Kidney (tissue), 14 donors: Measurements from ENCODE around the gene LNPK. TPM values are rescaled to one million over a fixed set of nuclear protein-coding genes. Genes with fewer than 3 reads are reported as not detected.

Experiments
- DNase-seq, 5 donors: peaks; one replicate each; pipeline ENCODE4 v3.0.0-alpha.2; 2013 to 2020
- FAIRE-seq: peaks from 2 replicates; lab custom pipeline; 2012; peaks lifted over from hg19 to GRCh38; lab: Jason Lieb, UNC
- H3K27ac ChIP-seq, 2 donors: one replicate each; pipeline ENCODE4 v1.7.0; 2013; ENCODE audit warnings: low read depth in 2 of 2, low read length in 2 of 2, inconsistent platforms in 1 of 2
- H3K27me3 ChIP-seq: one replicate; pipeline ENCODE4 v1.7.1; 2013; ENCODE audit warnings: low read length, inconsistent platforms; ENCODE audit not compliant: control insufficient read depth, insufficient read depth
- H3K36me3 ChIP-seq, 3 donors: one replicate each; pipeline versions ENCODE4 v1.7.0 to v1.7.1; 2013; ENCODE audit warnings: low read length in 3 of 3, control low read depth in 1 of 3, inconsistent platforms in 1 of 3; ENCODE audit not compliant: insufficient read depth in 3 of 3, control insufficient read depth in 2 of 3
- H3K4me1 ChIP-seq, 3 donors: one replicate each; pipeline versions ENCODE4 v1.7.0 to v1.7.1; 2013; ENCODE audit warnings: low read length in 3 of 3, inconsistent platforms in 1 of 3, low read depth in 1 of 3; ENCODE audit not compliant: control insufficient read depth in 2 of 3, insufficient read depth in 2 of 3
- H3K4me3 ChIP-seq, 3 donors: one replicate each; pipeline versions ENCODE4 v1.7.0 to v1.8.1; 2013; ENCODE audit warnings: low read length in 3 of 3, control low read depth in 1 of 3, inconsistent platforms in 1 of 3
- H3K9ac ChIP-seq, 3 donors: one replicate each; pipeline versions ENCODE4 v1.7.0 to v1.7.1; 2013; ENCODE audit warnings: low read length in 3 of 3, control low read depth in 1 of 3, inconsistent platforms in 1 of 3
- H3K9me3 ChIP-seq, 3 donors: one replicate each; pipeline versions ENCODE4 v1.7.0 to v1.7.1; 2013; ENCODE audit warnings: low read length in 3 of 3, control low read depth in 1 of 3, inconsistent platforms in 1 of 3; ENCODE audit not compliant: control insufficient read depth in 2 of 3, insufficient read depth in 1 of 3
- CTCF ChIP-seq: IDR thresholded peaks from 3 replicates; pipeline ENCODE4 v1.5.1; 2012; ENCODE audit warnings: mild to moderate bottlenecking, moderate library complexity, borderline replicate concordance; ENCODE audit not compliant: insufficient read depth; ENCODE audit errors: extremely low read depth
- intact Hi-C: fragments of 100-400 bp; cut with DNase I; formaldehyde crosslinking; loops from one replicate; pipeline ENCODE4 v1.11.1; 2022
- polyA plus RNA-seq: library from polyadenylated mRNA; stranded (reverse); fragments of 350-450 nt; fragmentation: Illumina TruSeq; extraction: RNeasy Lipid Tissue Mini Kit (QIAGEN cat#74804); gene quantifications from one replicate; pipeline ENCODE4 v1.2.3, GENCODE V29; 2014; ENCODE audit warnings: low read depth, low replicate concordance; ENCODE audit not compliant: insufficient read depth
- total RNA-seq: library from RNA; stranded (reverse); fragmentation: NEBNext Ultra II Directional; extraction: Animal tissue kit (Norgen Biotek cat#: 25700); gene quantifications from one replicate; pipeline ENCODE4 v1.2.1, GENCODE V29; 2021
- donor health status: control.
- donor health status: control.
- donor health status: control.
- donor health status: control.
- donor health status: control.
- donor health status: DM: yes; HTN: yes; CAD: no.
- donor health status: Normal renal cell carcinoma (clear cell type).

Gene LNPK
- total and polyA plus RNA-seq, 2 donors from 2014 or later = 5.1 to 29.0 TPM

- no peaks in the 10 kb centered on the region for H3K27me3 ChIP-seq
- H3K4me3 ChIP-seq = no peak overlapping the region
- H3K4me1 ChIP-seq = no peaks in the 10 kb centered on the region
- intact Hi-C loops = no loop called here
- FAIRE-seq = no peak
- H3K27ac ChIP-seq = no peak overlapping the region
- TF ChIP-seq CTCF = no peak
- H3K9ac ChIP-seq = no peak overlapping the region
- DNase-seq = no peak
- no peaks in the 10 kb centered on the region for H3K9me3 ChIP-seq
- H3K36me3 ChIP-seq = no peaks in the 10 kb centered on the region
Observed at GRCh38 chr2:175947073-175947472, 55.0 kb downstream of the LNPK start.

DNA sequence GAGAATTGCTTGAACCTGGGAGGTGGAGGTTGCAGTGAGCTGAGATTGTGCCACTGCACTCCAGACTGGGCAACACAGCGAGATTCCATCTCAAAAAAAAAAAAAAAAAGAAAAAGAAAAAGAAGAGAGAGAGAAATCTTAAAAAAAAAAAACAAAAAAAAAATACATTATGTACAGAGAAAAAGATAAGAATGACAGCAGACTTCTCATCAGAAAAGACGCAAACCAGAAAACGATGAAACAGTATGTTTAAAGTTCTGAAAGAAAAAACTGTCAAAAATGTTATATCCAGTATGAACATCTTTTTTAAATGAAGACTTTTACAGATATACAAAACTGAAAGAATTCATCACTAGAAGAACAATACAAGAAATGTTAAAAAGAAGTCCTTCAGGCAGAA lies 60.4 kb downstream of the LNPK start:
- FAIRE-seq = no peak
- no peak overlapping the region for H3K27ac ChIP-seq
- H3K4me3 ChIP-seq = no peak overlapping the region
- DNase-seq = no peak
- TF ChIP-seq CTCF = no peak
- intact Hi-C loops = no loop called here
- no peaks in the 10 kb centered on the region for H3K4me1 ChIP-seq
- H3K36me3 ChIP-seq = no peaks in the 10 kb centered on the region
- no peak overlapping the region for H3K9ac ChIP-seq
- H3K27me3 ChIP-seq = no peaks in the 10 kb centered on the region
- H3K9me3 ChIP-seq = no peaks in the 10 kb centered on the region

DNA sequence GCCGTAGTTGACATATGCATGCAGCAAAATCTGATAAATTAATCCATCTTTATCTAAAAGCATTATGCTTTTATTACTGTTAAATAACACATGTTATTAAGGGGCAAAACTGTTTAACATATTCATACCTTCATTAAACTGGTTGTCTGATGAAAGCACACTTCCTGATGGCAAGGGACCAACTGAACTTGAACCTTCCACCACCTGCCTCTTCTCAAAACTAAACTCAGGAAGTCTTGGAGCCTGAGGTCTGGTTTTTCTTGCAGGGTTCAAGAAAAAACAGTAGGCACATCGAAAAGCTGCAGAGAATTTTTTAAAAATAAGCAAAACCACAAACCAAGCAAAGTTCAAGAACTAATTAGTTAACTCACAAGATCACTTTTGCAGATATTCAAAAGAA lies 64.9 kb downstream of the LNPK start:
- H3K36me3 ChIP-seq = peaks cover 0 to 4% (median 3%) of the 10 kb centered on the region in 3 donors
- no peak overlapping the region for H3K27ac ChIP-seq
- no peak for TF ChIP-seq CTCF
- FAIRE-seq (no peak), DNase-seq (no peak)
- H3K4me1 ChIP-seq = no peaks in the 10 kb centered on the region
- H3K9me3 ChIP-seq = no peaks in the 10 kb centered on the region
- intact Hi-C loops = no loop called here
- no peak overlapping the region for H3K9ac ChIP-seq
- no peak overlapping the region for H3K4me3 ChIP-seq
- no peaks in the 10 kb centered on the region for H3K27me3 ChIP-seq
